Fibroblast of the aortic adventitia (primary cell): Measurements from ENCODE around the gene NINL. TPM values are rescaled to one million over a fixed set of nuclear protein-coding genes. Genes with fewer than 3 reads are reported as not detected.

Source experiments
- DNase-seq: peaks from one replicate; pipeline ENCODE4 v3.0.0-alpha.2; 2010; ENCODE audit warnings: low read depth
- H3K4me3 ChIP-seq: 2 replicates; pipeline ENCODE4 v1.5.1; 2011; ENCODE audit warnings: low read depth, mild to moderate bottlenecking, control low read depth, low read length, moderate library complexity
- total RNA-seq: library from RNA; depleted of rRNA; stranded (reverse); fragments of >200 nt; gene quantifications from 2 replicates; pipeline ENCODE4 v1.2.3, GENCODE V29; 2012; ENCODE audit warnings: low replicate concordance
- TF ChIP-seq, protein P1 (sequence below): IDR thresholded peaks from 2 replicates; pipeline ENCODE4 v1.5.1; 2011; ENCODE audit warnings: mild to moderate bottlenecking, low read length, control low read depth, inconsistent platforms; ENCODE audit not compliant: insufficient read depth

NINL gene
- total RNA-seq, 1 donor, result 6.5 TPM

DNA sequence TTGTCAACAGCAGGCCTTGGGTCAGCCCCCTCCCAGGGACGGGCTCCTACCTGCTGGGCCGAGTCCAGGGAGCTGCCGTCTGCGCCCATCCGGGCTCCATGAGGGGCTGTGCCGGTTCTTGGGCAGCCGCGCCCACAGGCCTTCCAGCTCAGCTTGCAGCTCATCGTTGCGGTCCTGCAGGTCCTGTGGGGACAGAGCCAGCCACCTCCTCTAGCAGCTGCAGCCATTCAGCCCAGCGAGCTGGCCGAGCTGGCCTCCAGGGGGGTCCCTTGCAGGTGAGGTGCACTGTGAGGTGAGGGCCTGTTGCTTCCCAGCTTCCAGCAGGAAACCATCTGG, 103.4 kb downstream of the NINL start:
- H3K4me3 ChIP-seq, result no peak overlapping the region
- TF ChIP-seq, protein P1, sequence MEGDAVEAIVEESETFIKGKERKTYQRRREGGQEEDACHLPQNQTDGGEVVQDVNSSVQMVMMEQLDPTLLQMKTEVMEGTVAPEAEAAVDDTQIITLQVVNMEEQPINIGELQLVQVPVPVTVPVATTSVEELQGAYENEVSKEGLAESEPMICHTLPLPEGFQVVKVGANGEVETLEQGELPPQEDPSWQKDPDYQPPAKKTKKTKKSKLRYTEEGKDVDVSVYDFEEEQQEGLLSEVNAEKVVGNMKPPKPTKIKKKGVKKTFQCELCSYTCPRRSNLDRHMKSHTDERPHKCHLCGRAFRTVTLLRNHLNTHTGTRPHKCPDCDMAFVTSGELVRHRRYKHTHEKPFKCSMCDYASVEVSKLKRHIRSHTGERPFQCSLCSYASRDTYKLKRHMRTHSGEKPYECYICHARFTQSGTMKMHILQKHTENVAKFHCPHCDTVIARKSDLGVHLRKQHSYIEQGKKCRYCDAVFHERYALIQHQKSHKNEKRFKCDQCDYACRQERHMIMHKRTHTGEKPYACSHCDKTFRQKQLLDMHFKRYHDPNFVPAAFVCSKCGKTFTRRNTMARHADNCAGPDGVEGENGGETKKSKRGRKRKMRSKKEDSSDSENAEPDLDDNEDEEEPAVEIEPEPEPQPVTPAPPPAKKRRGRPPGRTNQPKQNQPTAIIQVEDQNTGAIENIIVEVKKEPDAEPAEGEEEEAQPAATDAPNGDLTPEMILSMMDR, result no peak
- no peak for DNase-seq

DNA sequence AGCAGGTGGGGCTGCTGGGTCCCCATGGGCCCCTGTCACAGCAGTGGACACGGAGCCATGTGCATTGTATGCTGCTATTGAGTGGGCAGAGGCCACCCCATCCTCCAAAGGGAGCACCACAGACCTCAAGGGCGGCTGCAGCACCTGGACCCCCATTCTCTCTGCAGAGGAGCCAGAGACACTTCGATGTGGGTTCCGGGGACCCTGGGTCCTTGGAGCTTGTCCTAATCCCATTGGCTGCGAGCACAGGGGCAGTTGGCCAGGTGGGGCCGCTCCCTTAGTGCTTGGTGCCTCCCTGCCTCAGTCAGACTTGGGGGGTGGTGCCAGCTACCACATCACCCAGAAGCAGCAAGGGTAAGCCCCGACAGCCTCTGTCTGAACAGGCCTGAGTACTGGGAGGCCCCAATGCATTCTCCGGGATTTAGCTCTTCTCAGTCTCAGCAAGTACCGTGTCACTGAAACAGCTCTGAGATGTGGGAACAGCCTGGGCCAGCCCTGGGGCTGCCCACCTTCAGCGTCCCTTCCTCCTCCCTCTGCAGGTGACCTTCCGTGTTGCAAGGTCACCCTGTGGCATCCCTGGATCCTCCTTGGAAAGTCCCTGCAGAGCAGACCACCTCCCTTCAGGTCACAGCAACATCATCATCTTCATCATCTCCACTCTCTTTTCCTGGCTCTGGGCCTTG, 104.0 kb downstream of the NINL start:
- H3K4me3 ChIP-seq, result no peak overlapping the region
- TF ChIP-seq, protein P1, result peak; percentile 23
- DNase-seq, result no peak

DNA sequence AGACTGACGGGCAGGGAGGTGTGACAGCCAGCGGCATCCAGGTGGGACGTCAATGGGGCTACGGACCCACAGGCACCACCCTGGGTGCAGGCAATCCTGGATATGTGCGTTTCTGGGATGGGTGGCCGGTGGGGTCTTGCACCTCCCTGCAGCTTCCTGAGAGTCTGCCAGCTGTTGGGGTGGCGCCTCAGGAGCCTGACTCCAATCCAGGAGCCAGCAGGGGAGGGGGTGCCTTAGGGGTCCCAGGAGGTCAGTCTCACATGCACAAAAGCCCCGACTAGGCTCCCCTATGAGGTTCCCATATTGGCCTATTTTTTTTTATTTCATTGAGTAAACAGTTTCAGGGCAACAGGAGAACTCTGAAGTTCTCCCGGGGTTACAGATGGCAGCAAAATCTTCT, 104.5 kb downstream of the NINL start:
- H3K4me3 ChIP-seq, result no peak overlapping the region
- DNase-seq, result no peak
- TF ChIP-seq, protein P1, result no peak

DNA sequence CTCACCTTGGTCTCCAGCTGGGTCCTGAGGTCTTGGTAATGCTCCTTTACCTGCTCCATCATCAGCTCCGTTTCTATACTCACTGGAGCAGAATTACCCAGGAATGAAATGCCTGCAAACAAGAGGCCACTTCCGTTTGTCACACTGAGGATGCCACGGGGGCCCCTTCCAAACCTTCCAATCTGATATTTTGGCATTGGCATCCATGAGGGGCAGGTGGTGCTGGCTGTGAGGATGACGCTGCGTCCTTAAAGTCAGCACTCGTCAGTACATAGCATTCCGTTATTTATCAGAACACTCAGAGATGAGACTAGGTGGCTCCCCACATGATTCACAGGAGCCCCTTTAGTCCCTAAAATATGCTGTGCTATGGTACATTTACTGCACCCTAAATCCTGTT, 105.2 kb downstream of the NINL start:
- no peak for DNase-seq
- TF ChIP-seq, protein P1, result no peak
- H3K4me3 ChIP-seq, result no peak overlapping the region

DNA sequence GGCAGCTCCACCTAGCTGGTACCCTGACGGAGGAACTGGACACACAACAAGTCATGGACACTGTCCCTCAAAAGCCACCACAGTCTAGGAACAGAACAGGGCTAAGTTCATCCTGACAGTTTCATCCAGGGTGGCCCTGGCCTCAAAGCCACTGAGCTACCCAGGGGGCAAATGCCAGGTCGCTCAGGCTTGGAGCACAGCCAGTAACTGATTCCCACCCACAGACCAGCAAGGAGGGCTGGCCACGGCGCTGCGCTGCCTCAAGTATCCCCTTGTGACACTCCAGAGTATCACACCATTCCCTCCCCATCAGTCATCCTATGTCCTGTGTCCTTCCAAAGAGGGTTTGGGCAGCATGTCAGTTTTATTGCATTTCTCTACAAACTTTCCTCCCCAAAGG, 105.7 kb downstream of the NINL start:
- TF ChIP-seq, protein P1, result no peak
- no peak overlapping the region for H3K4me3 ChIP-seq
- no peak for DNase-seq

DNA sequence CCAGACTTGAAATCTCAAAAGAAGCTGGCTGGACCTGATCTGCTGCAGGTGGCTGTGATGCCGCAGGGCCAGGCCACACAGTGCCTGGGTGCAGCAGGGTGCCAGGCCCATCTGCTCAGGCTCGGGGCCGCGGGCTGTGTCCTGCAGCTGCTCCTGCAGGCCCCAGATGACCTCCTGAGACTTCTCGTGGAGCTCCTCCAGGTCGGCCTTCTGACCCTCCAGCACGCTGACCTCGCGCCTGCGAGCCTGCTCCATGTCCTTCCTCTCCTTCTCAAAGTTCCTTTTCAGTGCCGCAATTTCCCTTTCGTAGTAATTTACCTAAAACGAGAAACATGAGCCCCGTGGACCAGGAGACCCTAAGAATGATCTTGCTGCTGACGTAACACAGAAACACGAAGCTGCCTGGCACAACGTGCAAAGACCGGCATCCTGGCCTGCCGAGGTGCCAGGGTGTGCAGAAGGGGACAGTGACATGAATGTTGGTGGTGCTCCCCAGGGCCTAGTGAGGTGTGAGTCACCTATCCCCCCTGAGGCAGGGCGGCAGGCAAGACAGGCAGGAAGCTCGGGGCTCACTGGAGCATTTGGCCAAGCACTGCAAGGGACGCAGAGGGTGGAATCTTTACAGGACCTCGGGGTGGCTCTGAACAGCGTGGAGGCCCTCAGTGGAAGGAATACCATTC, 106.3 kb downstream of the NINL start:
- TF ChIP-seq, protein P1, result no peak
- DNase-seq, result no peak

More for the DNA sequence above, 106.3 kb downstream of the NINL start:
- no peak overlapping the region for H3K4me3 ChIP-seq
